Gastroesophageal sphincter (tissue), 3 donors: ENCODE results near the gene LAP3.

Experiments
- CTCF ChIP-seq, 4 experiments: fragments of 200-600 bp in 2 of 4; fragments of 450-650 bp in 2 of 4; sonication (generic) in 1 of 4; IDR thresholded peaks; one replicate each; pipeline ENCODE4 v1.5.1; 2017 to 2019; ENCODE audit warnings: antibody characterized with exemption in 4 of 4, mild to moderate bottlenecking in 2 of 4, moderate library complexity in 2 of 4
- EP300 ChIP-seq: sonication (generic); formaldehyde crosslinking; IDR thresholded peaks from one replicate; pipeline ENCODE4 v1.6.1; 2017; ENCODE audit warnings: antibody characterized with exemption, mild to moderate bottlenecking
- POLR2A ChIP-seq, 2 donors: fragments of 450-650 bp; IDR thresholded peaks; one replicate each; pipeline ENCODE4 v1.6.1; 2017; ENCODE audit warnings: antibody characterized with exemption in 2 of 2, mild to moderate bottlenecking in 2 of 2, moderate library complexity in 1 of 2
- POLR2AphosphoS5 ChIP-seq: sonication (generic); formaldehyde crosslinking; IDR thresholded peaks from one replicate; pipeline ENCODE4 v1.6.1; 2017; ENCODE audit warnings: antibody characterized with exemption

GRCh38 chr4:17535906-17536305, 41.1 kb upstream of the LAP3 start:
- TF ChIP-seq CTCF (IDR thresholded peaks at IDR 0.05) (no peak), POLR2AphosphoS5 (no peak), POLR2A (IDR thresholded peaks at IDR 0.05) (no peak), EP300 (no peak)
